SH-SY5Y (cell line): ENCODE measurements around the gene COL9A3.

Experiments used
- GATA2 ChIP-seq: IDR thresholded peaks from 2 replicates; pipeline ENCODE4 v1.6.1; 2011; ENCODE audit warnings: mild to moderate bottlenecking, low read depth, low read length
- GATA3 ChIP-seq: IDR thresholded peaks from 2 replicates; pipeline ENCODE4 v1.6.1; 2011; ENCODE audit warnings: low read depth, mild to moderate bottlenecking, low read length, moderate library complexity

GRCh38 chr20:62855120-62855519 lies 38.3 kb downstream of the COL9A3 start:
- TF ChIP-seq GATA3 (no peak), GATA2 (no peak)
